GM12801 (cell line): Measurements from ENCODE around the gene LIN7B.

ENCODE experiments used
- CTCF ChIP-seq: IDR thresholded peaks from one replicate; pipeline ENCODE4 v1.5.1; 2011; ENCODE audit warnings: control low read depth; ENCODE audit not compliant: insufficient read length; ENCODE audit errors: extremely low read depth

Gene LIN7B

GRCh38 chr19:49135686-49136085 is 21.5 kb downstream of the LIN7B start:
- TF ChIP-seq CTCF: no peak

GRCh38 chr19:49136771-49137171 is 22.6 kb downstream of the LIN7B start:
- TF ChIP-seq CTCF: no peak

- no peak for TF ChIP-seq CTCF
Measured at GRCh38 chr19:49140951-49141350, 26.8 kb downstream of the LIN7B start.

- TF ChIP-seq CTCF: no peak
Measured at GRCh38 chr19:49141352-49141751, 27.2 kb downstream of the LIN7B start.

GRCh38 chr19:49142866-49143335 is 28.7 kb downstream of the LIN7B start:
- TF ChIP-seq CTCF: no peak

GRCh38 chr19:49145573-49146407 is 31.6 kb downstream of the LIN7B start:
- no peak for TF ChIP-seq CTCF

GRCh38 chr19:49148044-49148682 is 34.0 kb downstream of the LIN7B start:
- TF ChIP-seq CTCF: no peak
